ENCODE results near the gene KDM4D.

GRCh38 chr11:95044010-95044409, 70.5 kb downstream of the KDM4D start:
- TF ChIP-seq POLR2A (IDR thresholded peaks at IDR 0.05) (no peak), CTCF (IDR thresholded peaks at IDR 0.05) (no peak)
